Panc1 (cell line): ENCODE data around the gene WNT9A. TPM values are rescaled to one million over a fixed set of nuclear protein-coding genes. Genes with fewer than 3 reads are reported as not detected.

Source experiments
- ATAC-seq: fragments of 200-7000 bp; cut with Tn5 transposase; 2 replicates; pipeline ENCODE4 v1.9.1; 2020; ENCODE audit warnings: mild to moderate bottlenecking, moderate library complexity
- BruUV-seq: library from RNA; stranded (reverse); fragments of 400-500 nt; replicated peaks from 2 replicates; lab custom pipeline; 2021; lab: Mats Ljungman, UMichigan
- CTCF ChIA-PET: fragments of 300-600 bp; sonication (Branson Sonifier 250); formaldehyde crosslinking; loops from one replicate; lab custom pipeline; 2022; ENCODE audit warnings: antibody characterized with exemption; lab: Charles Lee
- POLR2A ChIA-PET: fragments of 300-600 bp; sonication (Branson Sonifier 250); formaldehyde crosslinking; loops from one replicate; lab custom pipeline; 2022; ENCODE audit warnings: antibody characterized with exemption; lab: Charles Lee
- DNase-seq: peaks from one replicate; pipeline ENCODE4 v3.0.0-alpha.2; 2010; ENCODE audit warnings: low read depth, low spot score
- H3K27ac ChIP-seq: 2 replicates; pipeline ENCODE4 v1.5.1; 2011; ENCODE audit warnings: mild to moderate bottlenecking, low read length, inconsistent platforms
- H3K27me3 ChIP-seq: fragments of 200-500 bp; sonication (Bioruptor generic); 2 replicates; pipeline ENCODE4 v1.6.0; 2014; ENCODE audit warnings: low read length, inconsistent platforms; ENCODE audit not compliant: control insufficient read depth, insufficient read depth
- H3K36me3 ChIP-seq: fragments of 200-500 bp; sonication (Bioruptor generic); 2 replicates; pipeline ENCODE4 v1.5.1; 2014; ENCODE audit warnings: inconsistent platforms, mild to moderate bottlenecking, low read length, moderate library complexity; ENCODE audit not compliant: control insufficient read depth, insufficient read depth
- H3K4me1 ChIP-seq: 2 replicates; pipeline ENCODE4 v1.5.1; 2011; ENCODE audit warnings: inconsistent platforms, mild to moderate bottlenecking, low read length, moderate library complexity; ENCODE audit not compliant: control insufficient read depth, insufficient read depth
- H3K4me3 ChIP-seq, 2 experiments: 2 replicates each; pipeline ENCODE4 v1.5.1; 2011 to 2012; ENCODE audit warnings: low read depth in 2 of 2, low read length in 2 of 2, mild to moderate bottlenecking in 2 of 2, inconsistent platforms in 1 of 2, moderate library complexity in 1 of 2
- H3K9me3 ChIP-seq: fragments of 200-500 bp; sonication (Bioruptor generic); 2 replicates; pipeline ENCODE4 v1.5.1; 2014; ENCODE audit warnings: low read depth, mild to moderate bottlenecking, inconsistent platforms, low read length, moderate library complexity; ENCODE audit not compliant: control insufficient read depth, insufficient read depth
- POLR2AphosphoS5 ChIP-seq: IDR thresholded peaks from 2 replicates; pipeline ENCODE4 v1.6.1; 2012; ENCODE audit warnings: mild to moderate bottlenecking, low read depth, low read length, moderate library complexity
- REST ChIP-seq, 2 experiments: IDR thresholded peaks; 2 replicates each; pipeline ENCODE4 v1.6.1; 2011 to 2012; ENCODE audit warnings: low read depth in 2 of 2, control low read depth in 1 of 2, low read length in 1 of 2, mild to moderate bottlenecking in 1 of 2, moderate library complexity in 1 of 2; ENCODE audit not compliant: insufficient read depth in 1 of 2
- SIN3A ChIP-seq: IDR thresholded peaks from 2 replicates; pipeline ENCODE4 v1.6.1; 2012; ENCODE audit warnings: low read depth, mild to moderate bottlenecking, low read length, moderate library complexity, borderline replicate concordance; ENCODE audit not compliant: insufficient read depth
- TCF7L2 ChIP-seq: IDR thresholded peaks from 2 replicates; pipeline ENCODE4 v1.6.1; 2011; ENCODE audit warnings: mild to moderate bottlenecking, low read depth, low read length, inconsistent platforms
- in situ Hi-C: cut with HindIII; loops from 2 replicates; pipeline ENCODE4 v1.10.0; 2016; ENCODE audit warnings: low sequenced_read_pairs, low pct_unique_long_range_greater_than_20kb
- intact Hi-C: fragments of 100-400 bp; cut with micrococcal nuclease; formaldehyde crosslinking; loops from one replicate; pipeline ENCODE4 v1.10.0; 2022; ENCODE audit not compliant: unreplicated experiment
- total RNA-seq: library from RNA; stranded (reverse); gene quantifications from one replicate; pipeline ENCODE4 v1.2.1, GENCODE V29; 2021; ENCODE audit not compliant: unreplicated experiment
- TF ChIP-seq, protein P1 (sequence below): fragments of 450-650 bp; IDR thresholded peaks from 2 replicates; pipeline ENCODE4 v1.5.1; 2017; ENCODE audit warnings: mild to moderate bottlenecking

Gene WNT9A
- total RNA-seq, 1 experiment from 2014 or later = 26.5 TPM

GRCh38 chr1:227924168-227924832 lies 23.4 kb downstream of the WNT9A start:
- DNase-seq = no peak
- TF ChIP-seq POLR2AphosphoS5 = no peak
- no peak for TF ChIP-seq TCF7L2
- TF ChIP-seq REST (IDR thresholded peaks at IDR 0.05; ENCODE audit: insufficient read depth in 1 of 2, low read depth in 2 of 2, low read length in 1 of 2) = no peak
- TF ChIP-seq SIN3A = no peak
- TF ChIP-seq, protein P1, sequence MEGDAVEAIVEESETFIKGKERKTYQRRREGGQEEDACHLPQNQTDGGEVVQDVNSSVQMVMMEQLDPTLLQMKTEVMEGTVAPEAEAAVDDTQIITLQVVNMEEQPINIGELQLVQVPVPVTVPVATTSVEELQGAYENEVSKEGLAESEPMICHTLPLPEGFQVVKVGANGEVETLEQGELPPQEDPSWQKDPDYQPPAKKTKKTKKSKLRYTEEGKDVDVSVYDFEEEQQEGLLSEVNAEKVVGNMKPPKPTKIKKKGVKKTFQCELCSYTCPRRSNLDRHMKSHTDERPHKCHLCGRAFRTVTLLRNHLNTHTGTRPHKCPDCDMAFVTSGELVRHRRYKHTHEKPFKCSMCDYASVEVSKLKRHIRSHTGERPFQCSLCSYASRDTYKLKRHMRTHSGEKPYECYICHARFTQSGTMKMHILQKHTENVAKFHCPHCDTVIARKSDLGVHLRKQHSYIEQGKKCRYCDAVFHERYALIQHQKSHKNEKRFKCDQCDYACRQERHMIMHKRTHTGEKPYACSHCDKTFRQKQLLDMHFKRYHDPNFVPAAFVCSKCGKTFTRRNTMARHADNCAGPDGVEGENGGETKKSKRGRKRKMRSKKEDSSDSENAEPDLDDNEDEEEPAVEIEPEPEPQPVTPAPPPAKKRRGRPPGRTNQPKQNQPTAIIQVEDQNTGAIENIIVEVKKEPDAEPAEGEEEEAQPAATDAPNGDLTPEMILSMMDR = no peak
- Histone ChIP-seq H3K27ac (no peak overlapping the region), H3K4me1 (peaks cover 13% of the 10 kb centered on the region), H3K36me3 (no peaks in the 10 kb centered on the region), H3K9me3 (no peaks in the 10 kb centered on the region), H3K27me3 (no peaks in the 10 kb centered on the region), H3K4me3 (no peak overlapping the region)
- ChIA-PET POLR2A (no interaction called here), CTCF (no interaction called here)
- in situ Hi-C loops = no loop called here
- no TSS peak for BruUV-seq
- intact Hi-C loops = no loop called here
- ATAC-seq = no peak

GRCh38 chr1:227923353-227924167 lies 24.2 kb downstream of the WNT9A start:
- Histone ChIP-seq H3K4me3 (no peak overlapping the region), H3K36me3 (no peaks in the 10 kb centered on the region)

More at GRCh38 chr1:227923353-227924167, 24.2 kb downstream of the WNT9A start:
- ChIA-PET POLR2A (no interaction called here), CTCF (no interaction called here)
- H3K4me1 ChIP-seq = peaks cover 6% of the 10 kb centered on the region
- intact Hi-C loops (no loop called here), in situ Hi-C loops (no loop called here)
- ATAC-seq (no peak), DNase-seq (no peak)
- no TSS peak for BruUV-seq
- H3K27me3 ChIP-seq = no peaks in the 10 kb centered on the region
- no peak overlapping the region for H3K27ac ChIP-seq
- TF ChIP-seq TCF7L2 (no peak), SIN3A (no peak), REST (IDR thresholded peaks at IDR 0.05; ENCODE audit: insufficient read depth in 1 of 2, low read depth in 2 of 2, low read length in 1 of 2) (no peak), POLR2AphosphoS5 (no peak)
- TF ChIP-seq, protein P1 = no peak
- H3K9me3 ChIP-seq = no peaks in the 10 kb centered on the region
